Endothelial cell (in vitro differentiated cells): ENCODE data around the gene FTCDNL1. TPM values are rescaled to one million over a fixed set of nuclear protein-coding genes. Genes with fewer than 3 reads are reported as not detected.

Experiments
- DNase-seq: peaks from one replicate; pipeline ENCODE4 v3.0.0; 2021; ENCODE audit warnings: low spot score
- H3K27ac Mint-ChIP-seq: one replicate; pipeline ENCODE4 v1.8.0; 2021; ENCODE audit warnings: mixed read lengths, inconsistent platforms; ENCODE audit not compliant: unreplicated experiment
- H3K27me3 Mint-ChIP-seq: one replicate; pipeline ENCODE4 v1.8.0; 2021; ENCODE audit warnings: mild to moderate bottlenecking, moderate library complexity, mixed read lengths, inconsistent platforms; ENCODE audit not compliant: unreplicated experiment
- H3K36me3 Mint-ChIP-seq: one replicate; pipeline ENCODE4 v1.8.0; 2021; ENCODE audit warnings: mild to moderate bottlenecking, low read depth, mixed read lengths, inconsistent platforms; ENCODE audit not compliant: unreplicated experiment
- H3K4me1 Mint-ChIP-seq: one replicate; pipeline ENCODE4 v1.8.0; 2021; ENCODE audit warnings: mild to moderate bottlenecking, mixed read lengths, inconsistent platforms; ENCODE audit not compliant: unreplicated experiment
- H3K4me3 Mint-ChIP-seq: one replicate; pipeline ENCODE4 v1.8.0; 2021; ENCODE audit warnings: mild to moderate bottlenecking, mixed read lengths, inconsistent platforms; ENCODE audit not compliant: unreplicated experiment
- H3K9me3 Mint-ChIP-seq: one replicate; pipeline ENCODE4 v1.8.0; 2021; ENCODE audit warnings: mixed read lengths, inconsistent platforms; ENCODE audit not compliant: unreplicated experiment
- total RNA-seq: library from RNA; stranded (reverse); fragmentation: NEBNext Ultra II Directional; extraction: Animal tissue kit (Norgen Biotek cat#: 25700); gene quantifications from one replicate; pipeline ENCODE4 v1.2.1, GENCODE V29; 2021; ENCODE audit not compliant: unreplicated experiment
- TF ChIP-seq, protein P1 (sequence below): fragments of 200-600 bp; sonication (generic); IDR thresholded peaks from one replicate; pipeline ENCODE4 v1.5.0; 2021; ENCODE audit warnings: antibody characterized with exemption; ENCODE audit not compliant: unreplicated experiment

The FTCDNL1 gene
- total RNA-seq, 1 donor from 2014 or later = 1.0 TPM

DNA sequence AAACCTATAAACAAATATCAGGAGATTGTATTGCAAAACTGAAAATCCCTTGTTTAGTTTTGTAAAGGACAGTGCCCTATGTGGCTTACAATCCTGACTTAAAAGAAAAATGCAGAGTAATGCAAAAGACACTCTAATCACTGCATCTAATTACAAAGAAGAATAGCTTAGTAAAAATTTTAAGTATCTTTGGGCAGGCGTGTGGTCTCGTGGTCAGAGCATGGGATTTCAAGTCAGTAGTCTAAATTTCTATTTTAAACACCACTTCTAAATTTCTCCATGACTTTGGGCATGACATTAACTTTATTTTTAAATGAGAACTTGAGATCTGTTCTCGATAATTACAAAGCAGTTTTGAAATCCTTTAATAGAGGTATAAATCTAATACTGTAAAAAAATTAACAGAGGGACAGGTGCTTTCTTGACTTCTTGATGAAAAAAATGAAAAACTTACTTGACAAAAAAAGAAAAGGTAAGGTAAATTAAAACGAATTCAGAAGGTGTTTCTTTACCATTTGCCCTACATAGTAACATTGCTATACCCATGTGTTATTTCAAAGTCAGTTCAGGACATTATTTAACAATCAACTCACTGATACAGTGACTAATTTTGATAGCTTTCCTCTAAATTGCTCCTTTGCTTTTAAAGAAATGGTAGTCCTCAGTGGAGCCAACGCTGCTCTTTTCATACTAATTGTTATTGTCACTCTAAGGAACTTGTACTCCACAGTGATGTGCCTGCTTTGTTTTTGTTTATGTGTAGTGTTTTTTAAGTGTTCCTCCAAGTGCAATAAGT is 17.6 kb upstream of the FTCDNL1 start:
- no peak for DNase-seq
- H3K4me3 Mint-ChIP-seq = no peak overlapping the region
- no peaks in the 10 kb centered on the region for H3K36me3 Mint-ChIP-seq
- TF ChIP-seq, protein P1, sequence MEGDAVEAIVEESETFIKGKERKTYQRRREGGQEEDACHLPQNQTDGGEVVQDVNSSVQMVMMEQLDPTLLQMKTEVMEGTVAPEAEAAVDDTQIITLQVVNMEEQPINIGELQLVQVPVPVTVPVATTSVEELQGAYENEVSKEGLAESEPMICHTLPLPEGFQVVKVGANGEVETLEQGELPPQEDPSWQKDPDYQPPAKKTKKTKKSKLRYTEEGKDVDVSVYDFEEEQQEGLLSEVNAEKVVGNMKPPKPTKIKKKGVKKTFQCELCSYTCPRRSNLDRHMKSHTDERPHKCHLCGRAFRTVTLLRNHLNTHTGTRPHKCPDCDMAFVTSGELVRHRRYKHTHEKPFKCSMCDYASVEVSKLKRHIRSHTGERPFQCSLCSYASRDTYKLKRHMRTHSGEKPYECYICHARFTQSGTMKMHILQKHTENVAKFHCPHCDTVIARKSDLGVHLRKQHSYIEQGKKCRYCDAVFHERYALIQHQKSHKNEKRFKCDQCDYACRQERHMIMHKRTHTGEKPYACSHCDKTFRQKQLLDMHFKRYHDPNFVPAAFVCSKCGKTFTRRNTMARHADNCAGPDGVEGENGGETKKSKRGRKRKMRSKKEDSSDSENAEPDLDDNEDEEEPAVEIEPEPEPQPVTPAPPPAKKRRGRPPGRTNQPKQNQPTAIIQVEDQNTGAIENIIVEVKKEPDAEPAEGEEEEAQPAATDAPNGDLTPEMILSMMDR = no peak
- no peak overlapping the region for H3K27ac Mint-ChIP-seq
- H3K27me3 Mint-ChIP-seq = no peaks in the 10 kb centered on the region
- peaks cover 20% of the 10 kb centered on the region for H3K4me1 Mint-ChIP-seq
- no peaks in the 10 kb centered on the region for H3K9me3 Mint-ChIP-seq

- TF ChIP-seq, protein P1 = no peak
- H3K27ac Mint-ChIP-seq = no peak overlapping the region
- H3K36me3 Mint-ChIP-seq = no peaks in the 10 kb centered on the region
Measured at GRCh38 chr2:199865905-199866304, 14.9 kb upstream of the FTCDNL1 start.

GRCh38 chr2:199862788-199863187 is 11.8 kb upstream of the FTCDNL1 start:
- H3K36me3 Mint-ChIP-seq = no peaks in the 10 kb centered on the region
- no peaks in the 10 kb centered on the region for H3K27me3 Mint-ChIP-seq
- no peaks in the 10 kb centered on the region for H3K4me1 Mint-ChIP-seq
- H3K27ac Mint-ChIP-seq = no peak overlapping the region
- no peak for DNase-seq
- H3K9me3 Mint-ChIP-seq = no peaks in the 10 kb centered on the region
- TF ChIP-seq, protein P1 = no peak
- no peak overlapping the region for H3K4me3 Mint-ChIP-seq

More at GRCh38 chr2:199865905-199866304, 14.9 kb upstream of the FTCDNL1 start:
- DNase-seq = no peak
- no peaks in the 10 kb centered on the region for H3K27me3 Mint-ChIP-seq
- H3K9me3 Mint-ChIP-seq = no peaks in the 10 kb centered on the region
- peaks cover 20% of the 10 kb centered on the region for H3K4me1 Mint-ChIP-seq
- H3K4me3 Mint-ChIP-seq = no peak overlapping the region

GRCh38 chr2:199861132-199861774 is 10.3 kb upstream of the FTCDNL1 start:
- H3K27me3 Mint-ChIP-seq = no peaks in the 10 kb centered on the region
- H3K9me3 Mint-ChIP-seq = no peaks in the 10 kb centered on the region
- DNase-seq = no peak
- H3K36me3 Mint-ChIP-seq = no peaks in the 10 kb centered on the region
- TF ChIP-seq, protein P1 = peak; percentile 49
- H3K4me3 Mint-ChIP-seq = no peak overlapping the region
- H3K27ac Mint-ChIP-seq = no peak overlapping the region
- no peaks in the 10 kb centered on the region for H3K4me1 Mint-ChIP-seq

GRCh38 chr2:199855812-199856211 is 4.8 kb upstream of the FTCDNL1 start:
- Mint-ChIP-seq H3K27ac (no peak overlapping the region), H3K36me3 (no peaks in the 10 kb centered on the region), H3K4me3 (no peak overlapping the region), H3K4me1 (peaks cover 3% of the 10 kb centered on the region), H3K9me3 (no peaks in the 10 kb centered on the region), H3K27me3 (peaks cover 1% of the 10 kb centered on the region)
- TF ChIP-seq, protein P1 = no peak
- no peak for DNase-seq
